ENCODE results near the gene ERN1. TPM values are rescaled to one million over a fixed set of nuclear protein-coding genes. Genes with fewer than 3 reads are reported as not detected.
"Not testable (repeated sequence)": the region's sequence is repeated elsewhere in the genome, so short reads cannot be mapped to it uniquely, and the experiment has no call there.

Gene ERN1
- total RNA-seq, 1 experiment from 2014 or later, result 13.5 TPM

GRCh38 chr17:64123114-64123513 is 6.8 kb downstream of the ERN1 start:
- H3K79me2 ChIP-seq (ENCODE audit: low read length), result peaks cover 79% of the 10 kb centered on the region
- no peak for DNase-seq
- H3K9me3 ChIP-seq (ENCODE audit: low read length), result no peaks in the 10 kb centered on the region
- no peak overlapping the region for H3K27ac ChIP-seq (ENCODE audit: low read length)
- intact Hi-C loops (cut with micrococcal nuclease), result no loop called here
- no peaks in the 10 kb centered on the region for H3K27me3 ChIP-seq (ENCODE audit: low read length)
- CTCF ChIA-PET, result interaction anchor here (0.6 kb wide), 1 partner anchor 93 kb away, joined by 4 read pairs; no protein-coding TSS in a partner anchor
- BruUV-seq (replicated peaks), result no TSS peak
- POLR2A ChIA-PET (ENCODE audit: unreplicated experiment), result interaction anchor here (0.7 kb wide), 1 partner anchor 108 kb away, joined by 4 read pairs; no protein-coding TSS in a partner anchor
- H3K9me2 ChIP-seq (replicated peaks; ENCODE audit: low read length), result no peaks in the 10 kb centered on the region; the same call in 1 of the 2 replicates
- H2AFZ ChIP-seq (ENCODE audit: low read length), result no peak overlapping the region
- H3K4me1 ChIP-seq (ENCODE audit: insufficient read depth, low read length), result peaks cover 30% of the 10 kb centered on the region
- no peak for ATAC-seq
- peaks cover 31% of the 10 kb centered on the region for H4K20me1 ChIP-seq (ENCODE audit: low read length)
- no peaks in the 10 kb centered on the region for H3K36me3 ChIP-seq (ENCODE audit: low read depth, low read length)
- H3K4me2 ChIP-seq (ENCODE audit: low read length), result no peak overlapping the region
- no peak for TF ChIP-seq CTCF (conservative IDR thresholded peaks at IDR 0.05; ENCODE audit: low read depth, low read length)
- no peaks in the 10 kb centered on the region for H3F3A ChIP-seq (ENCODE audit: low read length, unreplicated experiment)
- no peak overlapping the region for H3K4me3 ChIP-seq (ENCODE audit: low read length)
- no peak overlapping the region for H3K9ac ChIP-seq (ENCODE audit: low read length)

GRCh38 chr17:64120972-64121786 is 8.8 kb downstream of the ERN1 start:
- ATAC-seq; H3K36me3 ChIP-seq (ENCODE audit: low read depth, low read length); H3K9me3 ChIP-seq (ENCODE audit: low read length); CTCF ChIA-PET; intact Hi-C loops (cut with micrococcal nuclease); H3F3A ChIP-seq (ENCODE audit: low read length, unreplicated experiment); BruUV-seq (replicated peaks); H3K4me2 ChIP-seq (ENCODE audit: low read length); H3K4me3 ChIP-seq (ENCODE audit: low read length); H3K9me2 ChIP-seq (replicated peaks; ENCODE audit: low read length); H3K27me3 ChIP-seq (ENCODE audit: low read length); H2AFZ ChIP-seq (ENCODE audit: low read length); DNase-seq; H3K27ac ChIP-seq (ENCODE audit: low read length); H3K9ac ChIP-seq (ENCODE audit: low read length): not testable (repeated sequence)
- peaks cover 26% of the 10 kb centered on the region for H3K4me1 ChIP-seq (ENCODE audit: insufficient read depth, low read length)
- POLR2A ChIA-PET (ENCODE audit: unreplicated experiment), result interaction anchor here (0.6 kb wide), 1 partner anchor 8 kb away, joined by 19 read pairs; the partner anchor contains the start of gene ERN1
- H3K79me2 ChIP-seq (ENCODE audit: low read length), result peaks cover 69% of the 10 kb centered on the region
- H4K20me1 ChIP-seq (ENCODE audit: low read length), result peaks cover 18% of the 10 kb centered on the region; the same call in 1 of the 2 replicates

GRCh38 chr17:64120159-64120810 is 9.7 kb downstream of the ERN1 start:
- Histone ChIP-seq H3K4me3 (ENCODE audit: low read length) (no peak overlapping the region), H3K9ac (ENCODE audit: low read length) (no peak overlapping the region), H3K36me3 (ENCODE audit: low read depth, low read length) (no peaks in the 10 kb centered on the region), H3K4me2 (ENCODE audit: low read length) (no peak overlapping the region), H3K9me2 (replicated peaks; ENCODE audit: low read length) (no peaks in the 10 kb centered on the region; the same call in 1 of the 2 replicates), H3K27ac (ENCODE audit: low read length) (no peak overlapping the region), H2AFZ (ENCODE audit: low read length) (no peak overlapping the region), H3K4me1 (ENCODE audit: insufficient read depth, low read length) (peaks cover 35% of the 10 kb centered on the region), H3K79me2 (ENCODE audit: low read length) (peaks cover 60% of the 10 kb centered on the region), H3F3A (ENCODE audit: low read length, unreplicated experiment) (peaks cover 7% of the 10 kb centered on the region), H3K9me3 (ENCODE audit: low read length) (no peaks in the 10 kb centered on the region), H3K27me3 (ENCODE audit: low read length) (no peaks in the 10 kb centered on the region), H4K20me1 (ENCODE audit: low read length) (peaks cover 14% of the 10 kb centered on the region; the same call in 1 of the 2 replicates)
- no TSS peak for BruUV-seq (replicated peaks)
- ChIA-PET CTCF (no interaction called here), POLR2A (ENCODE audit: unreplicated experiment) (no interaction called here)
- DNase-seq, result peak; percentile 75
- TF ChIP-seq CTCF (conservative IDR thresholded peaks at IDR 0.05; ENCODE audit: low read depth, low read length), result no peak
- no peak for TF ChIP-seq EZH2phosphoT487 (IDR thresholded peaks at IDR 0.05; ENCODE audit: borderline replicate concordance, low read length)
- no peak for TF ChIP-seq EZH2 (IDR thresholded peaks at IDR 0.05; ENCODE audit: low read length, unreplicated experiment)
- ATAC-seq, result peak; percentile 62
- intact Hi-C loops (cut with micrococcal nuclease), result no loop called here

All from PC-3 (cell line).